CD4-positive, alpha-beta T cell treated with Interferon gamma for 1 hour (primary cell): ENCODE measurements around the gene KLF4.
"Not testable (repeated sequence)": the region's sequence is repeated elsewhere in the genome, so short reads cannot be mapped to it uniquely, and the experiment has no call there.

ENCODE experiments used
- DNase-seq: peaks from one replicate; pipeline ENCODE4 v3.0.0-alpha.2; 2020

KLF4 gene

GRCh38 chr9:107489687-107490605 is at the start of gene KLF4:
Gene KLF4, minus strand, starts transcription at chr9:107489769. Its CDS starts 597 bp downstream, at chr9:107489172.
- peak; percentile 82 for DNase-seq

GRCh38 chr9:107536462-107536861 is 46.9 kb upstream of the KLF4 start:
- no peak for DNase-seq

GRCh38 chr9:107534510-107535078 is 45.0 kb upstream of the KLF4 start:
- no peak for DNase-seq

GRCh38 chr9:107530679-107531078 is 41.1 kb upstream of the KLF4 start:
- DNase-seq, result no peak

- no peak for DNase-seq
Measured at GRCh38 chr9:107528686-107529085, 39.1 kb upstream of the KLF4 start.

DNA sequence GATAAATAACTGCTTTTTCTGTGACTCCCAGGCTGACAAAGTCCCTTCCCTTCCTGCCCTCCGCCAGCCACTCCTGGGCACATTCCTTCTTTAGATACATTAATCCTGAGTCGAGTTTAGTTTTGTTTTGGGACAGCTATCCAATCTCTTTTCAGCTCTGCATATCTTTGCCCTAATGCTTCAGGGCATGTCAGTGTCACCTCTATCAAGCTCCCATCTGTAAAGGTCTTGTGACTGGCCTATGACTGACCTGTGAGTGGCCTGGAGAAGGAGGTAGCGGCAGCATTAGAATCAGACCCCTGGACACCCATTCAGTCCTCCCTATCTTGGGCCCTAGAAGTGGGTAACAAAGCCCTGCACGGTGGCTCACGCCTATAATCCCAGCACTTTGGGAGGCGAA is 34.0 kb upstream of the KLF4 start:
- DNase-seq, result no peak

DNA sequence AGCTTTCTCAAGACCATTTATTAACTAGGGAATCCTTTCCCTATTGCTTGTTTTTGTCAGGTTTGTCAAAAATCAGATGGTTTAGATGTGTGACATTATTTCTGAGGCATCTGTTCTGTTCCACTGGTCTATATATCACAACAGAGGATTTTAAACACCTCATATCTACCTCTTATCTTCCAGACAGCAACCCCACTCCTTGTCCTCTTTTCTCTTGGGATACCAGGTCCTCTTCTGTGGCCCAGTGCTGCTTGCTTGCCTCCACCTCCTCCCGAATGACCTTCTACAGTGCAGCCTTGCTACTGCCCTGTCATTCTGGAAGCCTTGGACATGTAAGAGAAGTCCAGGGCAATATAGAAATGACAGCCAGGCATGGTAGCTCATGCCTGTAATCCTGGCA is 30.6 kb upstream of the KLF4 start:
- DNase-seq, result no peak

- DNase-seq, result no peak
Measured at GRCh38 chr9:107518037-107518807, 28.7 kb upstream of the KLF4 start.

DNA sequence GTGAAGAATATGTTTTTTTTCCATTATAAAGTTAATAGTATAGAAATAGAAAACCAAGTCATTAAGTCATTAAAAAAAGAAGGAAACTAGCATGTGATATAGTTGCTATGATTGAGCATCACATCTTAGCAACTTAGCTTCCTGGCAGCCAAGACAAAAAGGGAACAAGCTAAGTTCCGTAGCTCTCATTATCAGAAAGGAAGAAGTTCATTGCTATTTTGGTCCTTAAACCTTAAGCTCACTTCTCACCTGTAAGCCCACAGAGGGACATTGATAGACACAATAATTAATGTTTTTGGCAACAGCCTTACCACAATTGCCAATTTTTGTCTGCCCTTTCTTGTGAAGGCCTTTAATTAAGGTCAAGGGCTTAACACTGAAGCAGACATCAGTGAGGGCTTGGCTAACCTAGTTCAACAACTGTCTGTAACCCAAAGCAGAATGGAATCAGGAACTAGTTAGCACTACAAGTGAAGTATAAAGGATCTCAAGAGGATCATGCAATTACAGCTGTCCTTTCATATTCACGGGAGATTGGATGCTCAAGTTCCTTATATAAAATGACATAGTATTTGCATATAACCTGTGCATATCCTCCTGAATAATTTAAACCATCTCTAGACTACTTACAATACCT is 24.0 kb upstream of the KLF4 start:
- DNase-seq, result no peak

DNA sequence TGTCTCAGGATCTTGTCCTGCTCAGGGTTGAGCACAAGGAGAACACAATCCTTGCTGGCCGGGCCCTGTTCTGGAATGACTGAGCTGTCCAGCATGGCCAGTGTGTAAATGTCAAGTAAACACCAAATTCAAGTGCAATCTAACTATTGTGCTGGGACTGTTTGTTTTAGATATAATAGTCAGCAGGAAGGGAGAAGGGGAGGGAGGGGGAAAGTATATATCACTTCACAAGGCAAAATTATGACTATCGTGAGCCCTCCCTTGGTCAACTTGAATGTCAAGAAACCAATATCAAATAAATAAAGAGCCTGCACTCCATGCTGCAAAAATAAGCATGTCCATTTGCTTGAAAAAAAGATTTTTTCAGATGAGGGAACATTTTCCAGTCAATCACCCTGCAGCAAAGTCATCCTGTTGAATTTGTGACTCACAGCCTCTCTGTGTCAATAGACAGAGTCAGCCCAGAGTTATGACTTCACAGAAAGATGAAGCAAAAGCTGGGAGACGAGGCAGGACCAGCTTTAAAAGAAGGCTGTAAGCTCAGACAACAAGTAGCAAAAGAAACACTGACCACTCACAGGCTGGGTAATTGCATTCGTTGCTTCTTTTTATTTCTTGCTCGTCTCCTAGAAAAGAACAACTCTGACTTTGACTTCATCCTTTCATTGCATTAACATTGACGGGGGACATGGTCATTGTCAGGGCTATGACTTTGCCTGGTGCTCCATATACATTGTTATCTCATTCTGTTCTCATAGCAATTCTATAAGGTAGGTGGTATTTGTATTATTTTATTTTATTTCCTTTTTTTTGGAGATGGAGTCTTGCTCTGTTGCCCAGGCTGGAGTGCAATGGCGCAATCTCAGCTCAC is 15.3 kb upstream of the KLF4 start:
- no peak for DNase-seq

- no peak for DNase-seq
Measured at GRCh38 chr9:107502464-107502863, 12.9 kb upstream of the KLF4 start.

DNA sequence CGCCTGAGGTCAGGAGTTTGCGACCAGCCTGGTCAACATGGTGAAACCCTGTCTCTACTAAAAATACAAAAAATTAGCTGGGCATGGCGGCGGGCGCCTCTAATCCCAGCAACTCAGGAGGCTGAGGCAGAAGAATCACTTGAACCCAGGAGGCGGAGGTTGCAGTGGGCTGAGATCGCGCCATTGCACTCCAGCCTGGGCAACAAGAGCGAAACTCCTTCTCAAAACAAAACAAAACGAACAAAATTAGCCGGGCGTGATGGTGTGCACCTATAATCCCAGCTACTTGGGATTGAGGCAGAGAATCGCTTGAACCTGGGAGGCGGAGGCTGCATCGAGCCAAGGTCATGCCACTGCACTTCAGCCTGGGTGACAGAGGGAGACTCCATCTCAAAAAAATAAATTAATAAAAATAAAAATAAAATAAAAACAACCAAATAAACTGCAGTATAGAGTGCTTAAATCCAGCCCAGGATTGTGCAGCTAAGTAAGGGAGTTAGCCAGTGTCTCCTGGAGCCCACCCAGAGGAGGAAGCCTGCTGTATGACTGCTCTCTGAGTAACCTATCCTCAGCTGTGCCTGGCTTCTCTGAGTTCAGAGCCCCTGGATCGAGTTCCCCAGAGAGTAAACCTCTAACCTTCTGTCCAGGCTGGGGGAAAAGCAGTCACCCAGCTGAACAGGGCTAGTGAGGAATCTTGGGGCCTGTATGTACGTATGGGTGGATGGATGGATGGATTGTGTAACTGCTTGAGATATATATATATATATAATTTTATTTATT is 11.0 kb upstream of the KLF4 start:
- DNase-seq, result not testable (repeated sequence)

GRCh38 chr9:107496976-107497375 is 7.4 kb upstream of the KLF4 start:
- DNase-seq, result no peak

- no peak for DNase-seq
Measured at GRCh38 chr9:107492381-107492970, 2.9 kb upstream of the KLF4 start.

GRCh38 chr9:107491081-107492053 is 1.8 kb upstream of the KLF4 start:
- DNase-seq, result peak; percentile 24

- DNase-seq, result not testable (repeated sequence)
Measured at GRCh38 chr9:107490606-107490970, 1.0 kb upstream of the KLF4 start.

GRCh38 chr9:107489144-107489673 is 360 bp downstream of the KLF4 start:
- DNase-seq, result no peak

DNA sequence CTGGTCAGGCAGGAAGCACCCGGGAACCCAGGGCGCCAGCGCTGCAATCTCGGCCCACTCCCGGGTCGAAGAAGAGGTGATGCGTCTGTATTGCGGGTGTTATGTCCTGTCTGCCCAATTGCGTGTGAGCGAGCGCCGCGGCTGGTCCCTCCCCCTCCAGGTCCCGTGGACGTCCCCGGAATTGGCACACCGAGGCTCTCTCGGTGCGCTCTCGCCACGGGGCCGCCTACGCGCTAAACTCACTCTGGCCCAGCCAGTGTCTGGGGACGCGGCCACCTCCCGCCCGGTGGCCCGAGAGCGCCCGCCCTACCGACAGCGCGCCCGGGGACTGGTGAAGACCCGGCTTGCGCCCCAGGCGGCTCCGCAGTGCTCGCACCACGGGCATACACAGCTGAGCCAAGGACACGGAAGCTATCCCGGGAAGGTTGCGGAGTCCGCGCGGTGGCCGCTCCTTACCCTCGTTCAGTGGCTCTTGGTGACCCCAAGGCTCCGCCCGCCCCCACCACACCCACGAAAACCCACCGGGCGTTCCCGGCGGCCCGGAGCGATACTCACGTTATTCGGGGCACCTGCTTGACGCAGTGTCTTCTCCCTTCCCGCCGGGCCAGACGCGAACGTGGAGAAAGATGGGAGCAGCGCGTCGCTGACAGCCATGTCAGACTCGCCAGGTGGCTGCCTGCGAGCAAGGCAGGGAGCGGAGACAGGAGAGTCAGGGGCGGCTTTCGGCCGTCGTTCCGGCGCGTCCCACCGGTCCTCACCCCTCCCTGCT is 1.0 kb downstream of the KLF4 start:
- peak; percentile 71 for DNase-seq
